ENCODE measurements around the gene TENM4. TPM values are rescaled to one million over a fixed set of nuclear protein-coding genes. Genes with fewer than 3 reads are reported as not detected.

The TENM4 gene
- total RNA-seq, 1 donor from 2014 or later: 3.8 TPM

DNA sequence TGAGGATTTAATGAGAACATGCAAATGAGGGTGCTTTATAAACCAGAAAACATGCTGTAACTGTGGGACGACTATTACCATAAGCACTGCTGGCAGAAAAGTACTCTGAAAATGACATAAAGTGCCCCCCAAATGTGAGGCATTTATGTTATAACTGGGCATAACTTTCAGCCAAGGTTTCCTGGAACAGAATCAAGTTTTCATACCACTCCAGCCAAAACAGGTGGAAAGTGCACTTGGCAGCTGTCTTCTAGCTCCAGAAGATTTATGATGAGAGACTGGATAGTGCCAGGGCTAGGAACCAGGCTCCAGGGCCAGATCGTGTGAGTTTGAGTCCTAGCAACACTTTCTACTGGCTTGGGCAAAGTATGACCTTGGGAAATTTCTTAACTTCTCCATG lies 339.2 kb downstream of the TENM4 start:
- TF ChIP-seq, protein P1, sequence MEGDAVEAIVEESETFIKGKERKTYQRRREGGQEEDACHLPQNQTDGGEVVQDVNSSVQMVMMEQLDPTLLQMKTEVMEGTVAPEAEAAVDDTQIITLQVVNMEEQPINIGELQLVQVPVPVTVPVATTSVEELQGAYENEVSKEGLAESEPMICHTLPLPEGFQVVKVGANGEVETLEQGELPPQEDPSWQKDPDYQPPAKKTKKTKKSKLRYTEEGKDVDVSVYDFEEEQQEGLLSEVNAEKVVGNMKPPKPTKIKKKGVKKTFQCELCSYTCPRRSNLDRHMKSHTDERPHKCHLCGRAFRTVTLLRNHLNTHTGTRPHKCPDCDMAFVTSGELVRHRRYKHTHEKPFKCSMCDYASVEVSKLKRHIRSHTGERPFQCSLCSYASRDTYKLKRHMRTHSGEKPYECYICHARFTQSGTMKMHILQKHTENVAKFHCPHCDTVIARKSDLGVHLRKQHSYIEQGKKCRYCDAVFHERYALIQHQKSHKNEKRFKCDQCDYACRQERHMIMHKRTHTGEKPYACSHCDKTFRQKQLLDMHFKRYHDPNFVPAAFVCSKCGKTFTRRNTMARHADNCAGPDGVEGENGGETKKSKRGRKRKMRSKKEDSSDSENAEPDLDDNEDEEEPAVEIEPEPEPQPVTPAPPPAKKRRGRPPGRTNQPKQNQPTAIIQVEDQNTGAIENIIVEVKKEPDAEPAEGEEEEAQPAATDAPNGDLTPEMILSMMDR (IDR thresholded peaks at IDR 0.05): no peak
- H3K27me3 Mint-ChIP-seq (ENCODE audit: low read depth): no peaks in the 10 kb centered on the region
- H3K36me3 Mint-ChIP-seq (ENCODE audit: low read depth): no peaks in the 10 kb centered on the region
- H3K4me1 Mint-ChIP-seq (ENCODE audit: low read depth): peaks cover 31% of the 10 kb centered on the region
- DNase-seq (ENCODE audit: low spot score): no peak
- H3K27ac Mint-ChIP-seq (ENCODE audit: unreplicated experiment): no peak overlapping the region
- H3K4me3 Mint-ChIP-seq (ENCODE audit: unreplicated experiment): no peak overlapping the region
- no peaks in the 10 kb centered on the region for H3K9me3 Mint-ChIP-seq (ENCODE audit: low read depth)

DNA sequence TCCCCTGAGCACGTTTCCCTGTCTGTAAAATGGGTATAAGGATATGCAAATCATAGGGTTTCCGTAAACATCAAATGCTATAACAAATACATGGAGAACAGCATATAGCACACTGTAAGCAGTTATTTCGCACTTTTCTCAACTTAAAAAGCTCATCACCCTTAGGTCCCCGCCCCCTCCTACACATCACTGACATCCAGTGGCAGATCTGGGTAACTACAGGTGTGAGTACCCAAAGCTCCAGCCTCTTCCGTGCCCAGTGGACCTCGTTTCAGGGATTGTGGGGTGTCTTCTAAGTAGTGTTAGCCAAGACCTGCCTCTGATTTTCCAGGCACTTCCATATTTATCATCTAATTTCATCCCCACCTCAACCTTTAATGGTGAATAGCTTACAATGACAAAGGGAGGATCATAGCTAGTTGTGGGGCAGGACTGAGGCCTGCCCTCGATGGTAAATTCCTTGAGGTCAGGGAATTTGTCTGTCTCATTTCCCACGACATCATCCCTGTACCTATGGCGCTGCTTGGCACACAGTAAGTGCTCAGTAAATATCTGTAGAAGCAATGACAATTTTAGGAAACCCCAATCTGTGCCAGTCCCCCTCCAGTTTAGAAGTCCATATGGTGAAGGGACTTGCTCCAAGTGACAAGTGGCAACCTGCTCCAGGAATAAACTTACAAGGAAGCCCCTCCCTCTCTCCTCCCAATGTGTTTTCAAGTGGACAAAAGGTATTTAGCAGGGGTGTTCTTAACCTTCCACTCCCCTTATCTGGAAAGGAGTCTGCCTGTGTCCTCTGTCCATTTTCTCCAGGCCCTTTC lies 340.5 kb downstream of the TENM4 start:
- DNase-seq (ENCODE audit: low spot score): no peak
- Mint-ChIP-seq H3K27me3 (ENCODE audit: low read depth) (no peaks in the 10 kb centered on the region), H3K27ac (ENCODE audit: unreplicated experiment) (no peak overlapping the region), H3K9me3 (ENCODE audit: low read depth) (no peaks in the 10 kb centered on the region), H3K36me3 (ENCODE audit: low read depth) (no peaks in the 10 kb centered on the region), H3K4me3 (ENCODE audit: unreplicated experiment) (no peak overlapping the region), H3K4me1 (ENCODE audit: low read depth) (peaks cover 41% of the 10 kb centered on the region)
- TF ChIP-seq, protein P1 (IDR thresholded peaks at IDR 0.05): peak; percentile 89

DNA sequence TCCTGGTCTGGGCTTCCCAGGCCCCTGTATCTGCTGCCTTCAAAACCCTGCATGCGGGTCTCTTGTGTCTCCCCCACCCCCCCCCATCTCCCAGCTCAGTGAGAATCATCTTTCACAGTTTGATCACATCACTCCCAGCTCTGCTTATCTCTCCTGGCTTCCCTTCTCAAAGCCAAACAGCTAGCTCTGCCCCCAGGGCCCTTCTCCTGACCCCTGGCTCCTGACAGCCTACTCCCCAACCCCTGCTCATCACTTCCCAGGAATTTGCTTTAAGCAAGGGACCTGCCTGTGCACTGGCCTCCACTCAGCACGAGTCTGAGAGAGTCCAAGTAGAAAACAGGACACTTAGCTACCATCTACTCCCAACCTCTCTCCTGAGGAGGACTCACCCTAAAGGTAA lies 342.7 kb downstream of the TENM4 start:
- Mint-ChIP-seq H3K27me3 (ENCODE audit: low read depth) (no peaks in the 10 kb centered on the region), H3K9me3 (ENCODE audit: low read depth) (peaks cover 3% of the 10 kb centered on the region)

DNA sequence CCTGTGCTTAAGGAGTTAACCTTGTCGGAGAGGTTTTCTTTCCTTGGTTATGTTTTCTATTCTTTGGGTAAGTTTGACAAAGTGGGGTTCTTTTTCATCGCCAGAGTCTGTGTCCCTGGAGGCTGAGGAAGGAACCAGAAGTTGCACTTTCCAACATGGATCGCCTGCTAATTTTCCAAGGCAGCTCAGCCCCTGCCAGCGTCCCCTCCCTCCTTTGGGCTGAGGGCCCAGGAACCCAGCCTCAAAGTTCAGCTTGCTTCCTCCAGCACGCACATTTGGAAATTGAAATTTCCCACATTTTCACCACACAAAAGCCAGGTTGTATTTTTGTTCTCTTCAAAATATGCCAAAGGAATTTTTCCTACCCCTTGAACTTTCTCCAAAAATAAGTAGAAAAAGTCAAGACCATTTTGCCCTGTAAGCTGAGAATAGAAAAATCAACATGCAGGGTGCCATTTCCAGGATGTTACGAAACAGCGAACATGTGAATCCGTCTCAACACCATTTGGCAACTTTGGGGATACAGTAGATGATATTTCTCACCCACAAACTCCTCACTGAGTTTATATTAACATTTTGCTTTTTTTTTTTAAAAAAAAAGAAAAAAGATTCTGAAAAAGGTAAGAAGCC lies 343.5 kb downstream of the TENM4 start:
- TF ChIP-seq, protein P1 (IDR thresholded peaks at IDR 0.05): no peak
- no peaks in the 10 kb centered on the region for H3K27me3 Mint-ChIP-seq (ENCODE audit: low read depth)
- no peak for DNase-seq (ENCODE audit: low spot score)
- H3K27ac Mint-ChIP-seq (ENCODE audit: unreplicated experiment): peak overlapping the region; percentile 46
- H3K9me3 Mint-ChIP-seq (ENCODE audit: low read depth): peaks cover 3% of the 10 kb centered on the region
- H3K4me1 Mint-ChIP-seq (ENCODE audit: low read depth): peaks cover 44% of the 10 kb centered on the region
- H3K4me3 Mint-ChIP-seq (ENCODE audit: unreplicated experiment): no peak overlapping the region
- H3K36me3 Mint-ChIP-seq (ENCODE audit: low read depth): no peaks in the 10 kb centered on the region

More for the DNA sequence above, 342.7 kb downstream of the TENM4 start:
- Mint-ChIP-seq H3K4me3 (ENCODE audit: unreplicated experiment) (no peak overlapping the region), H3K36me3 (ENCODE audit: low read depth) (no peaks in the 10 kb centered on the region), H3K4me1 (ENCODE audit: low read depth) (peaks cover 44% of the 10 kb centered on the region), H3K27ac (ENCODE audit: unreplicated experiment) (no peak overlapping the region)
- TF ChIP-seq, protein P1 (IDR thresholded peaks at IDR 0.05): no peak
- no peak for DNase-seq (ENCODE audit: low spot score)

DNA sequence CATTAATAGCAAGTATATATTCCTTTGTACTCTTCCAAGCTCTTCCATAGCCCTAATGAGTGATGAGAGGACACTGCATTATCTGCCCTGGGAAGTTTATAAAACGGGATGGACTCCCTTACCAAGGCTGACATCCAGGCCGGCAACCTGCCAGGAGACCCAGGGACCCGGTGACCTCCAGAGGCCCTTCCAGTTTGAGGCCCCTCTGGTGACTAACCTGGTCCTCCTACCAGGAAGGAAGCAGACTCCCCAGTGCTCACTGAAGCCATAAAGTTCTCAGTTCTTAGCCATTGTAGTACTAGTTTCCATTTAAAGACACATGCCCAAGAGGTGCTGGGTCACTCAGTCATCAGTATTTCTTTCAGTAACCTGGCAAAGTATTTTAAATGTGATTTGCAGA lies 345.4 kb downstream of the TENM4 start:
- Mint-ChIP-seq H3K4me3 (ENCODE audit: unreplicated experiment) (no peak overlapping the region), H3K9me3 (ENCODE audit: low read depth) (peaks cover 3% of the 10 kb centered on the region)
- no peak for DNase-seq (ENCODE audit: low spot score)

More for the DNA sequence above, 345.4 kb downstream of the TENM4 start:
- no peaks in the 10 kb centered on the region for H3K36me3 Mint-ChIP-seq (ENCODE audit: low read depth)
- H3K27ac Mint-ChIP-seq (ENCODE audit: unreplicated experiment): no peak overlapping the region
- peaks cover 36% of the 10 kb centered on the region for H3K4me1 Mint-ChIP-seq (ENCODE audit: low read depth)
- H3K27me3 Mint-ChIP-seq (ENCODE audit: low read depth): no peaks in the 10 kb centered on the region
- TF ChIP-seq, protein P1 (IDR thresholded peaks at IDR 0.05): no peak

Data from chondrocyte (in vitro differentiated cells).